22Rv1 (cell line): ENCODE data around the gene PLEKHN1.

ENCODE experiments used
- ZFX ChIP-seq: fragments of 450-650 bp; IDR thresholded peaks from 2 replicates; pipeline ENCODE4 v1.6.1; 2017; ENCODE audit warnings: antibody characterized with exemption, borderline replicate concordance
- TF ChIP-seq, protein P1 (sequence below): fragments of 450-650 bp; IDR thresholded peaks from 2 replicates; pipeline ENCODE4 v1.5.1; 2017; ENCODE audit warnings: mild to moderate bottlenecking

DNA sequence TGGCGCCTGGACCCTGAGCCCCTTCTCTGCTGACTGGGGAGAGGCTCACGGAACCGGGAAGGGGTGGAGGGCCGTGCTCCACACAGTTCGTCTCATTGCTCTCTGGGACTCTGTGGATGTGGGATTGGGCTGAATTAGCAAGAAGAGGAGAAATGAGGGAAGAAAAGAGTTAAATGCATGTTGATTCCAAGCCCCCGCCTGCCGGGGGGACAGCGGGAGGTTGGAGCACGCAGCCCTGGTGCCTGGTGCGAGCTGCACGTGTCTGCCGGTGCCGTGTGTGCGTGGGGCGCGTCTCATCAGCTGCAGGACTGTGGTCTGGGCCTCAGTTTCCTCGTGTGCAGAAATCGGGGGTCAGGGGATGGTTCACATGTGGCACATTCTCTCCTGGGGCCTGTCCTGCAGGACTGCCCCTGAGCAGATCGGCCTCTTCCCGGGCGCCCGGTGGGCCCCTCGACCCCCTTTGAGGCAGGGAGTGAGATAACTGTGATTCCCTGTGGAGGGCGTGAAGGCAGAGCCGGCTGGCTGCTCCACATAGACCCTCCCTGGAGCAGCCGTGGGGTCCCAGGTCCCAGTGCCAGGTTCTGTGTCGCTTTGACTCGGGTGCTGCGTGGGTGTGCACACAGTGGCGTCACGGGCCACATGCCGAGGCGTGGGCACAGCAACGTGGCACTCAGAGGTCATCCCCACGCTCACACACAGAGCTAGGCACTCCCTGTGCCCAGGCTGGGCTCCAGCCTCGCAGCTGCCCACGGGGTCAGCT, 31.1 kb upstream of the PLEKHN1 start:
- TF ChIP-seq, protein P1, sequence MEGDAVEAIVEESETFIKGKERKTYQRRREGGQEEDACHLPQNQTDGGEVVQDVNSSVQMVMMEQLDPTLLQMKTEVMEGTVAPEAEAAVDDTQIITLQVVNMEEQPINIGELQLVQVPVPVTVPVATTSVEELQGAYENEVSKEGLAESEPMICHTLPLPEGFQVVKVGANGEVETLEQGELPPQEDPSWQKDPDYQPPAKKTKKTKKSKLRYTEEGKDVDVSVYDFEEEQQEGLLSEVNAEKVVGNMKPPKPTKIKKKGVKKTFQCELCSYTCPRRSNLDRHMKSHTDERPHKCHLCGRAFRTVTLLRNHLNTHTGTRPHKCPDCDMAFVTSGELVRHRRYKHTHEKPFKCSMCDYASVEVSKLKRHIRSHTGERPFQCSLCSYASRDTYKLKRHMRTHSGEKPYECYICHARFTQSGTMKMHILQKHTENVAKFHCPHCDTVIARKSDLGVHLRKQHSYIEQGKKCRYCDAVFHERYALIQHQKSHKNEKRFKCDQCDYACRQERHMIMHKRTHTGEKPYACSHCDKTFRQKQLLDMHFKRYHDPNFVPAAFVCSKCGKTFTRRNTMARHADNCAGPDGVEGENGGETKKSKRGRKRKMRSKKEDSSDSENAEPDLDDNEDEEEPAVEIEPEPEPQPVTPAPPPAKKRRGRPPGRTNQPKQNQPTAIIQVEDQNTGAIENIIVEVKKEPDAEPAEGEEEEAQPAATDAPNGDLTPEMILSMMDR = no peak
- no peak for TF ChIP-seq ZFX
